Cardiac muscle cell (in vitro differentiated cells and primary cell): Measurements from ENCODE around the gene ZNF723. TPM values are rescaled to one million over a fixed set of nuclear protein-coding genes. Genes with fewer than 3 reads are reported as not detected.
"Not testable (repeated sequence)": the region's sequence is repeated elsewhere in the genome, so short reads cannot be mapped to it uniquely, and the experiment has no call there.

Source experiments
- DNase-seq, 2 donors: peaks; one replicate each; pipeline versions ENCODE4 v3.0.0 to v3.0.0-alpha.2; 2010 to 2017; ENCODE audit warnings: low read depth in 1 of 2, low spot score in 1 of 2
- H3K27ac ChIP-seq: fragments of 200-600 bp; sonication (generic); 2 replicates; pipeline ENCODE4 v1.5.1; 2016
- H3K27me3 ChIP-seq: fragments of 200-600 bp; sonication (generic); 2 replicates; pipeline ENCODE4 v1.6.0; 2016; ENCODE audit warnings: control low read depth
- H3K36me3 ChIP-seq: fragments of 200-600 bp; sonication (generic); 2 replicates; pipeline ENCODE4 v1.5.1; 2016; ENCODE audit warnings: control low read depth
- H3K4me1 ChIP-seq: fragments of 200-600 bp; sonication (generic); 2 replicates; pipeline ENCODE4 v1.8.1; 2017; ENCODE audit warnings: low read depth, mild to moderate bottlenecking, mixed run types
- H3K4me3 ChIP-seq: fragments of 200-600 bp; sonication (generic); 2 replicates; pipeline ENCODE4 v1.5.1; 2016; ENCODE audit warnings: mild to moderate bottlenecking
- H3K9me3 ChIP-seq: fragments of 200-600 bp; sonication (generic); 2 replicates; pipeline ENCODE4 v1.5.1; 2017; ENCODE audit warnings: low read depth, mild to moderate bottlenecking, control low read depth
- CTCF ChIP-seq: IDR thresholded peaks from 2 replicates; pipeline ENCODE4 v1.5.1; 2012; ENCODE audit warnings: low read depth, mild to moderate bottlenecking, low read length
- polyA plus RNA-seq: library from polyadenylated mRNA; unstranded; fragments of >200 nt; fragmentation: Nextera tagmentation; extraction: Ambion mirVana; gene quantifications from 2 replicates; pipeline ENCODE4 v1.2.1, GENCODE V29; 2016
- total RNA-seq: library from RNA; depleted of rRNA; stranded (reverse); fragments of >200 nt; gene quantifications from 2 replicates; pipeline ENCODE4 v1.2.3, GENCODE V29; 2016

The ZNF723 gene
- total RNA-seq (not detected in 2 replicates), polyA plus RNA-seq (not detected in 2 replicates)

GRCh38 chr19:22832031-22832762 lies at the start of gene ZNF723:
TSS of gene ZNF723 (plus strand) at chr19:22832291. CDS start at chr19:22832380, 89 bp downstream.
- no peak for TF ChIP-seq CTCF
- no peaks in the 10 kb centered on the region for H3K36me3 ChIP-seq
- H3K9me3 ChIP-seq = peaks cover 3% of the 10 kb centered on the region
- no peak for DNase-seq
- no peak within 1 kb of the TSS for H3K4me3 ChIP-seq
- H3K27ac ChIP-seq = no peak within 1 kb of the TSS
- H3K27me3 ChIP-seq = no peaks in the 10 kb centered on the region
- H3K4me1 ChIP-seq = no peaks in the 10 kb centered on the region

- Histone ChIP-seq H3K27me3 (no peaks in the 10 kb centered on the region), H3K4me3 (no peak within 1 kb of the TSS), H3K27ac (no peak within 1 kb of the TSS), H3K4me1 (no peaks in the 10 kb centered on the region), H3K36me3 (no peaks in the 10 kb centered on the region), H3K9me3 (peaks cover 3% of the 10 kb centered on the region)
- no peak for DNase-seq
- no peak for TF ChIP-seq CTCF
Measured at GRCh38 chr19:22783651-22784410, 48.3 kb upstream of the ZNF723 start, which contains the start of gene ZNF99. TSS of gene ZNF99 (minus strand) at chr19:22784151. CDS start at chr19:22784016, 135 bp downstream.

- H3K36me3 ChIP-seq, H3K27ac ChIP-seq, H3K4me1 ChIP-seq, DNase-seq, H3K27me3 ChIP-seq, H3K9me3 ChIP-seq, H3K4me3 ChIP-seq: not testable (repeated sequence)
Measured at GRCh38 chr19:22792863-22793262, 39.2 kb upstream of the ZNF723 start.

GRCh38 chr19:22797040-22797439 lies 35.1 kb upstream of the ZNF723 start:
- H3K9me3 ChIP-seq = no peaks in the 10 kb centered on the region
- no peak for TF ChIP-seq CTCF
- no peak overlapping the region for H3K4me3 ChIP-seq
- H3K36me3 ChIP-seq = no peaks in the 10 kb centered on the region
- no peak for DNase-seq
- no peaks in the 10 kb centered on the region for H3K4me1 ChIP-seq
- no peaks in the 10 kb centered on the region for H3K27me3 ChIP-seq
- H3K27ac ChIP-seq = no peak overlapping the region

- no peaks in the 10 kb centered on the region for H3K4me1 ChIP-seq
- no peak for TF ChIP-seq CTCF
- no peak for DNase-seq
- no peaks in the 10 kb centered on the region for H3K36me3 ChIP-seq
- no peak overlapping the region for H3K27ac ChIP-seq
- H3K27me3 ChIP-seq = no peaks in the 10 kb centered on the region
- H3K4me3 ChIP-seq = no peak overlapping the region
- H3K9me3 ChIP-seq = no peaks in the 10 kb centered on the region
Measured at GRCh38 chr19:22806418-22806817, 25.7 kb upstream of the ZNF723 start.
